ENCODE results near the gene PSPN.

DNA sequence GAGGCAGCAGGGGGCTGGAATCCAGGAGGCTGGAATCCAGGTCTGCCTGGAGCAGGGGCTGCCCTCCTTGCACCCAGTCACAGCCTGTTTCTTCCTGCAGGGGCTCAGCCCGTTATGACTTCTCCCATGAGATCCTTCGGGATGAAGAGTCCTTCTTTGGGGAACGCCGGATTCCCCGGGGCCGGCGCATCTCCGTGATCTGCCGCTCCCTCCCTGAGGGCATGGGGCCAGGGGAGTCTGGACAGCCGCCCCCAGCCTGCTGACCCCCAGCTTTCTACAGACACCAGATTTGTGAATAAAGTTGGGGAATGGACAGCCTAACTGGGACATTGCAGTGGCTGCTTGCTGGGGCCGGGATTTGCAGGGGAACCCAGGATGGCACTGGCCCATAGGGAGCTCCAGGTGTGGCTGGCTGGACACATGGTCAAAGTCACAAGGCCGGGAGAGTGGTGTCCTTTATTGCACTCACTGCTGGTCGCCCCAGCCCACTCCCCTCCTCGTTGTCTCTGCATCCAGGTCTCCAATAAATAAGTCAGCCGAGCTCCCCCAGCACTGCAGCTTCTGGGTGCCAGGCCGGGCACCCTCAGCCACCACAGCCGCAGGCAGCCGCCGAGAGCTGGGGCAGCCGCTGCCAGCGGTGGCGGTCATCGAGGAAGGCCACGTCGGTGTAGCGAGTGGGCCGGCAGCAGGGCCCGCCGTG lies 872 bp downstream of the PSPN start:
- TF ChIP-seq CTCF (IDR thresholded peaks at IDR 0.05) (no peak), POLR2A (IDR thresholded peaks at IDR 0.05) (no peak)
